Left lung (tissue), 10 donors: ENCODE measurements around the gene PMEPA1. TPM values are rescaled to one million over a fixed set of nuclear protein-coding genes. Genes with fewer than 3 reads are reported as not detected.

ENCODE experiments used
- ATAC-seq: fragments of 200-7000 bp; cut with Tn5 transposase; one replicate; pipeline ENCODE4 v1.9.1; 2020; ENCODE audit warnings: moderate library complexity
- DNase-seq, 4 donors: peaks; one replicate each; pipeline ENCODE4 v3.0.0-alpha.2; 2013 to 2020
- H3K27ac ChIP-seq, 2 donors: fragments of 200-600 bp; sonication (generic) in 1 of 2; one replicate each; pipeline versions ENCODE4 v1.5.0 to v1.8.0; 2020 to 2021
- H3K27me3 ChIP-seq, 2 donors: fragments of 200-600 bp; sonication (generic) in 1 of 2; one replicate each; pipeline versions ENCODE4 v1.5.0 to v1.8.0; 2020 to 2021
- H3K36me3 ChIP-seq, 2 donors: fragments of 200-600 bp; sonication (generic) in 1 of 2; one replicate each; pipeline versions ENCODE4 v1.5.0 to v1.8.0; 2020 to 2021
- H3K4me1 ChIP-seq, 2 donors: fragments of 200-600 bp; one replicate each; pipeline ENCODE4 v1.8.0; 2021
- H3K4me3 ChIP-seq, 2 donors: fragments of 200-600 bp; sonication (generic) in 1 of 2; one replicate each; pipeline versions ENCODE4 v1.5.0 to v1.8.0; 2020 to 2021; ENCODE audit warnings: mild to moderate bottlenecking in 1 of 2
- H3K9me3 ChIP-seq, 2 donors: fragments of 200-600 bp; sonication (generic) in 1 of 2; one replicate each; pipeline versions ENCODE4 v1.5.0 to v1.8.0; 2020 to 2021
- intact Hi-C, 2 donors: fragments of 100-400 bp; cut with DNase I; formaldehyde crosslinking; loops; one replicate each; pipeline versions ENCODE4 v1.11.2 to v1.14.2; 2022
- polyA plus RNA-seq, 6 donors: library from polyadenylated mRNA; unstranded; fragments of 120-200 nt; gene quantifications; one replicate each; pipeline ENCODE4 v1.2.1, GENCODE V29; 2013; ENCODE audit not compliant: insufficient read length in 6 of 6
- total RNA-seq, 2 donors: library from RNA; stranded (reverse); fragmentation: NEBNext Ultra II Directional; extraction: Animal tissue kit (Norgen Biotek cat#: 25700); gene quantifications; one replicate each; pipeline ENCODE4 v1.2.1, GENCODE V29; 2021
- TF ChIP-seq, protein P1 (sequence below), 2 donors: fragments of 200-600 bp; sonication (generic) in 1 of 2; IDR thresholded peaks; one replicate each; pipeline versions ENCODE4 v1.5.0 to v1.8.0; 2021; ENCODE audit warnings: antibody characterized with exemption in 2 of 2
- donor health status: DM: no; HTN: yes; CAD: no.
- donor health status: DM: no; HTN: no; CAD: no.

The PMEPA1 gene
- total and polyA plus RNA-seq, 8 donors = 19.4 to 109 (median 26.2) TPM

DNA sequence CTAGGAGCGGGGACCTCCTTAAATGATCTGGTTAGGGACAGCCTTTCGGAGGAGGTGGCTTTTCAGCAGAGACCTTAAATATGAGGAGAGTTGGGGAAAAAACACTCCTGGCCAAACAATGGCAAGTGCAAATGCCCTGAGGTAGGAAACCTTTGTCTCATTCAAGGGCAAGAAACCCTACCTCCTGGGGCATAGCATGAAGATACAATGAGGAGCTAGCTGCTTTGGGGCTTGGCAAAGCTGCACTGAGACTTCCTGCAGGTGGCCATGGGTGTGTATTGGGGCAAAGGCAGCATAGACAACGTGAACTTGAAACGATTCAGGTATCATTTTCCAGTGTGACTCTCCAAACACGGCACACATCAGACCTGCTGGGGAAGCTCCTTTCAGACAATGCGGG lies 30.7 kb downstream of the PMEPA1 start:
- no peaks in the 10 kb centered on the region for H3K36me3 ChIP-seq
- no peak for ATAC-seq
- no peak for DNase-seq
- no peak overlapping the region for H3K4me3 ChIP-seq
- H3K9me3 ChIP-seq = no peaks in the 10 kb centered on the region
- H3K27ac ChIP-seq = no peak overlapping the region
- TF ChIP-seq, protein P1, sequence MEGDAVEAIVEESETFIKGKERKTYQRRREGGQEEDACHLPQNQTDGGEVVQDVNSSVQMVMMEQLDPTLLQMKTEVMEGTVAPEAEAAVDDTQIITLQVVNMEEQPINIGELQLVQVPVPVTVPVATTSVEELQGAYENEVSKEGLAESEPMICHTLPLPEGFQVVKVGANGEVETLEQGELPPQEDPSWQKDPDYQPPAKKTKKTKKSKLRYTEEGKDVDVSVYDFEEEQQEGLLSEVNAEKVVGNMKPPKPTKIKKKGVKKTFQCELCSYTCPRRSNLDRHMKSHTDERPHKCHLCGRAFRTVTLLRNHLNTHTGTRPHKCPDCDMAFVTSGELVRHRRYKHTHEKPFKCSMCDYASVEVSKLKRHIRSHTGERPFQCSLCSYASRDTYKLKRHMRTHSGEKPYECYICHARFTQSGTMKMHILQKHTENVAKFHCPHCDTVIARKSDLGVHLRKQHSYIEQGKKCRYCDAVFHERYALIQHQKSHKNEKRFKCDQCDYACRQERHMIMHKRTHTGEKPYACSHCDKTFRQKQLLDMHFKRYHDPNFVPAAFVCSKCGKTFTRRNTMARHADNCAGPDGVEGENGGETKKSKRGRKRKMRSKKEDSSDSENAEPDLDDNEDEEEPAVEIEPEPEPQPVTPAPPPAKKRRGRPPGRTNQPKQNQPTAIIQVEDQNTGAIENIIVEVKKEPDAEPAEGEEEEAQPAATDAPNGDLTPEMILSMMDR (IDR thresholded peaks at IDR 0.05) = no peak
- peaks cover 3 to 8% of the 10 kb centered on the region in 2 donors for H3K4me1 ChIP-seq
- intact Hi-C loops = no loop called here
- no peaks in the 10 kb centered on the region for H3K27me3 ChIP-seq

DNA sequence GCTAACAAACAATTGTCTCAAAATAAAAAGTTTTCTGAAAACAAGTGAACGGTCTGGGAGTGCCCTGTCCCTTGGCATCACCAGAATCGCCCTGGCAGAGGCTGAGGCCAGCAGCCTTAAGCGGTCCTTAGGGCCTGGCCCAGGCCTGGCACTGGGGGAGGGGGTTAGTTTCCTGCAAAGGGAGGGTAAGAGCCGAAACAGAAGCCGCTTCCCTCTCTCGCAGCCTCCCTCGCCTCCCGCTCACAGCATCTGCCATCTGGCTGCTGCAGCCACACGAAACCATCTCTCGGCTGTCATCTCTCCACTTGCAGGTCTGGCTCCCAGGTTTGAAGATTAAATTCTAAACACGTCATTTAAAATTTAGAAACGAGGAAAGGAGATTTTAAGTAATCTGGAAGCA lies 31.5 kb downstream of the PMEPA1 start:
- TF ChIP-seq, protein P1 (IDR thresholded peaks at IDR 0.05) = no peak
- H3K4me1 ChIP-seq = peaks cover 3 to 12% of the 10 kb centered on the region in 2 donors
- H3K27me3 ChIP-seq = no peaks in the 10 kb centered on the region
- no peak for ATAC-seq
- no peak for DNase-seq
- no peaks in the 10 kb centered on the region for H3K36me3 ChIP-seq
- intact Hi-C loops = no loop called here
- no peaks in the 10 kb centered on the region for H3K9me3 ChIP-seq
- no peak overlapping the region for H3K27ac ChIP-seq
- no peak overlapping the region for H3K4me3 ChIP-seq

DNA sequence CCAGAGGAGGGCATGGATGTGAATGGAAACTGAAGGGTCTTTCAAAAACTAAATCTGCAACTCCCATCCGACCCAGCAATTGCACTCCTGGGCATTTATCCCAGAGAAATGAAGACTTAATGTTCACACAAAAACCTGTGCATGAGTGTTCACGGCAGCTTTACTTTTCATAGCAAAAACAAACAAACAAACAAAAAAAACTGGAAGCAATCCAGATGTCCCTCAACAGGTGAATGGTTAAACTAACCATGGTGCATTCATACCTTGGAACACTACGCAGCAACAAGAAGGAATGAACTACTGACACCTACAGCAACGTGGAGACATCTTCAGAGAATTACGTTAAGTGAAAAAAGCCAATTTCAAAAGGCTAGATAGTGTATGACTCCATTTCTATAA lies 32.2 kb downstream of the PMEPA1 start:
- intact Hi-C loops = no loop called here

DNA sequence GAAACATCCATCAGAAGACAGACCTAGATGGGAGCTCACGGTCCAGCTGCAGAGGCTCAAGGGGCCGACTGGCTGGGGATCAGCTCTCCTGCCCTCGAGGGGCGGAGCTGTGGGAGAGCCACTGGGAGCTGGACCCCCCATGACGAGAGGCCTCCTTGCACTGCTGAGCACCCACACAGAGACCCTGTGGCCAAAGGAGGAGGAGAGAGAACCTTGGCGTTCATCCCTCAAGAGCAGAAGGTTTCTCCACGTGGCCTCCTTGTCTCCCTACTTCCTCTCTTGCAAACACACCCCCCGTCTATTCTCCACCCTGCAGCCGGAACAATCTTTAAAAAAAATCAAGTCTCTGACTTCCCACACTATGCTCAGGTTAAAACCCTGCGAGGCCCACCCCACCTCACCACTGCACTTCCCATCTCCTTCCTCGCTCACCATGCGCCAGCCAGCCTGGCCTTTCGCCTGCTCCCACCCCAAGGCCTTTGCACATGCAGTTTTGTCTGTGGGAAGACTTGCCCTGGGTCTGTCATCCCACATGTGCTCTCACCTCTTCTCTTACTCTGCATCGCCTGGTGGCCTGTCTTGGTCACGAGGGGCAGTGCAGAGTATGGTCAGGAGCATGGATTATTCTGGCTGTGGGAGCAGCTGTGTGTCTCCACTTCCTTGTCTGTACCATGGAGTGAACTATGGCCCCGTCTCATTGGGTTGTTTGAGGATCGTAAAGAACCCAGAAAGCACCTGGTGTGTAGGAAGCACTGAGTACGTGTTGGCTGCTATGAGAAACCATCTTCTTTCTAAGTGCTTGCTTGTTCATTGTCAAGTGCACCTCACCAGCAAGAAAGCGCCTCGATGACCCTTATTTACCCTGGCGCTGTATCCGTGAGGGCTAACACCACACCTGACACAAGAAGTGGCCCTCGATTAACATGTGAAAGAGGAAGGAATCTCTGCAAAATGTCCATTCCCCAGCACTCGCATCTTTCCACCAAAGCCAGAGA lies 32.9 kb downstream of the PMEPA1 start:
- intact Hi-C loops = no loop called here
- TF ChIP-seq, protein P1 (IDR thresholded peaks at IDR 0.05) = no peak
- Histone ChIP-seq H3K4me1 (peaks cover 13 to 27% of the 10 kb centered on the region in 2 donors), H3K9me3 (no peaks in the 10 kb centered on the region), H3K4me3 (no peak overlapping the region), H3K36me3 (no peaks in the 10 kb centered on the region), H3K27ac (no peak overlapping the region), H3K27me3 (peaks cover 0 to 8% of the 10 kb centered on the region in 2 donors)
- ATAC-seq (peak; percentile 73), DNase-seq (no peak)

More for the DNA sequence above, 32.2 kb downstream of the PMEPA1 start:
- ATAC-seq (no peak), DNase-seq (no peak)
- Histone ChIP-seq H3K4me3 (no peak overlapping the region), H3K4me1 (peaks cover 6 to 20% of the 10 kb centered on the region in 2 donors), H3K36me3 (no peaks in the 10 kb centered on the region), H3K27me3 (peaks cover 0 to under 1% of the 10 kb centered on the region in 2 donors), H3K9me3 (no peaks in the 10 kb centered on the region), H3K27ac (no peak overlapping the region)
- TF ChIP-seq, protein P1 (IDR thresholded peaks at IDR 0.05) = no peak

DNA sequence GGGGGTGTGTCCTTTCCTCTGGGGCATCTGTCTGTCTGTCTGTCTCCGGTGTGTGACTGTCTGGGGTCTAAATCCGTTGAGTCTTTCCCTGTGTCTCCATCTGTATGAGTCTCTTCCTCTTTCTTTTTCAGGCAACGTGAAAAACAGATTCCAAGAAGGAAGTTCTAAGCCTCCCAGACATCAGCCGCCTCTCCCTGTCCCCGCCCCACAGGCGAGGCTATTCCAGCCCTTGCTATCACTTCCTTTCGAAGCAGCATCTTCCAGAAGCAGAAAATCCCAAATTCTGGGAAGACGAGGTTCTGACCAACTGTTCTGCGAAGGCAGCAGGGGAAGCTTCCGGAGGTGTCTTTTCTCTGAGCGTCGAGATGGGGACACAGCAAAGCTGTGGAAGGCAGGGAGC lies 34.0 kb downstream of the PMEPA1 start:
- intact Hi-C loops = no loop called here
- Histone ChIP-seq H3K27me3 (peaks cover 0 to 9% of the 10 kb centered on the region in 2 donors), H3K36me3 (no peaks in the 10 kb centered on the region), H3K9me3 (no peaks in the 10 kb centered on the region), H3K4me3 (no peak overlapping the region), H3K27ac (no peak overlapping the region), H3K4me1 (peaks cover 17 to 31% of the 10 kb centered on the region in 2 donors)
- ATAC-seq (no peak), DNase-seq (no peak)
- TF ChIP-seq, protein P1 (IDR thresholded peaks at IDR 0.05) = no peak
